ENCODE measurements around the gene MAP3K4. TPM values are rescaled to one million over a fixed set of nuclear protein-coding genes. Genes with fewer than 3 reads are reported as not detected.

MAP3K4 gene
- total and polyA plus RNA-seq, 2 of the 8 experiments (the other 6 are each of a cell fraction or from before 2014, with no cell fraction given), result 16.6 to 51.6 TPM

GRCh38 chr6:161130541-161130940 lies 139.0 kb downstream of the MAP3K4 start (continued):
- no peak for TF ChIP-seq KDM4A (IDR thresholded peaks at IDR 0.05; ENCODE audit: low read depth, low read length, severe bottlenecking)
- TF ChIP-seq GTF2F1 (IDR thresholded peaks at IDR 0.05; ENCODE audit: borderline replicate concordance, low read depth, low read length), result no peak
